ENCODE results near the gene ANKRD53.
A peak's percentile ranks its signal among the peaks of the same experiment; 100 is the strongest.
"Not testable (repeated sequence)": the region's sequence is repeated elsewhere in the genome, so short reads cannot be mapped to it uniquely, and the experiment has no call there.

ANKRD53 gene

DNA sequence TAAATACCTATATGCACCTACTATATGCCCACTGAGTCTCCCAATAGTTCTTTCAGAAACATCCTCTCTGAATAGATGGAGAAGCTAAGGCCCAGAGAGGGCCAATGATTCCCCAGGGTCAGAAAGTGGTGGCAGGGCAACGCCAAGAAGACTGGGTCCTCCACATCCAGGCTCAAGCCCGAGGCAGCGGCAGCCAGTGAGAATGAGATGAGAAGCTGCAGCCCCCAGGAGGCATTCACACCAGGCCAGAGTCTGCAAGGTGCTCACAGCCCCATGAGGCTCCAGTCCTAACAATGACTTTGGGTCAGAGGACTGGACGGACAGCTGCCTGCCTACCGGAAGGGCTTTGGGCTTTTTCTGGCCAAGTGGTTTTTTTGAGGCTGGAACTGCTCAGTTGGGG lies 12.7 kb downstream of the ANKRD53 start:
- TF ChIP-seq, protein P1, sequence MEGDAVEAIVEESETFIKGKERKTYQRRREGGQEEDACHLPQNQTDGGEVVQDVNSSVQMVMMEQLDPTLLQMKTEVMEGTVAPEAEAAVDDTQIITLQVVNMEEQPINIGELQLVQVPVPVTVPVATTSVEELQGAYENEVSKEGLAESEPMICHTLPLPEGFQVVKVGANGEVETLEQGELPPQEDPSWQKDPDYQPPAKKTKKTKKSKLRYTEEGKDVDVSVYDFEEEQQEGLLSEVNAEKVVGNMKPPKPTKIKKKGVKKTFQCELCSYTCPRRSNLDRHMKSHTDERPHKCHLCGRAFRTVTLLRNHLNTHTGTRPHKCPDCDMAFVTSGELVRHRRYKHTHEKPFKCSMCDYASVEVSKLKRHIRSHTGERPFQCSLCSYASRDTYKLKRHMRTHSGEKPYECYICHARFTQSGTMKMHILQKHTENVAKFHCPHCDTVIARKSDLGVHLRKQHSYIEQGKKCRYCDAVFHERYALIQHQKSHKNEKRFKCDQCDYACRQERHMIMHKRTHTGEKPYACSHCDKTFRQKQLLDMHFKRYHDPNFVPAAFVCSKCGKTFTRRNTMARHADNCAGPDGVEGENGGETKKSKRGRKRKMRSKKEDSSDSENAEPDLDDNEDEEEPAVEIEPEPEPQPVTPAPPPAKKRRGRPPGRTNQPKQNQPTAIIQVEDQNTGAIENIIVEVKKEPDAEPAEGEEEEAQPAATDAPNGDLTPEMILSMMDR (conservative IDR thresholded peaks at IDR 0.05; ENCODE audit: low read depth, low read length) = no peak
- no peak for DNase-seq (ENCODE audit: low read depth)

DNA sequence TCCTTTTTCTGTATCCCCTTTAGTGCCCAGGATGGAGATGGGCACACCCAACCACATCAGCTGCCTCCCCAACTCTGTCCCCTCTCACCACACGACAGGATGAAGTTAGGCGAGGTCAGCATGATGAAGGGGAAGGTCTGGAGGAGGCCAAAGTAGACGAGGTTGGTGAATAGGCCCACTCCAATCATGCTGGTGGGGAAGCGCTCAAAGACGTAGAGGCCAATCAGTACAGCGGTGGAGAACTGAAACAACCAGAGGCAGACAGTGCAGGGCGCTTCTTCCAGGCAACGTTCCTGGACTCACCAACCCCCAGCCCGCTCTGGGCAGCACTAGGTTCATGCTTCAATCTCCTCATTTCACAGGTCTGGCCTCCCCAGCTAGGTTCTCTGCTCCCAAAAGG lies 13.3 kb downstream of the ANKRD53 start:
- TF ChIP-seq, protein P1 (conservative IDR thresholded peaks at IDR 0.05; ENCODE audit: low read depth, low read length) = no peak
- no peak for DNase-seq (ENCODE audit: low read depth)
- no peak overlapping the region for H3K4me3 ChIP-seq (ENCODE audit: low read length)

More for the DNA sequence above, 12.7 kb downstream of the ANKRD53 start:
- H3K4me3 ChIP-seq (ENCODE audit: low read length) = no peak overlapping the region

DNA sequence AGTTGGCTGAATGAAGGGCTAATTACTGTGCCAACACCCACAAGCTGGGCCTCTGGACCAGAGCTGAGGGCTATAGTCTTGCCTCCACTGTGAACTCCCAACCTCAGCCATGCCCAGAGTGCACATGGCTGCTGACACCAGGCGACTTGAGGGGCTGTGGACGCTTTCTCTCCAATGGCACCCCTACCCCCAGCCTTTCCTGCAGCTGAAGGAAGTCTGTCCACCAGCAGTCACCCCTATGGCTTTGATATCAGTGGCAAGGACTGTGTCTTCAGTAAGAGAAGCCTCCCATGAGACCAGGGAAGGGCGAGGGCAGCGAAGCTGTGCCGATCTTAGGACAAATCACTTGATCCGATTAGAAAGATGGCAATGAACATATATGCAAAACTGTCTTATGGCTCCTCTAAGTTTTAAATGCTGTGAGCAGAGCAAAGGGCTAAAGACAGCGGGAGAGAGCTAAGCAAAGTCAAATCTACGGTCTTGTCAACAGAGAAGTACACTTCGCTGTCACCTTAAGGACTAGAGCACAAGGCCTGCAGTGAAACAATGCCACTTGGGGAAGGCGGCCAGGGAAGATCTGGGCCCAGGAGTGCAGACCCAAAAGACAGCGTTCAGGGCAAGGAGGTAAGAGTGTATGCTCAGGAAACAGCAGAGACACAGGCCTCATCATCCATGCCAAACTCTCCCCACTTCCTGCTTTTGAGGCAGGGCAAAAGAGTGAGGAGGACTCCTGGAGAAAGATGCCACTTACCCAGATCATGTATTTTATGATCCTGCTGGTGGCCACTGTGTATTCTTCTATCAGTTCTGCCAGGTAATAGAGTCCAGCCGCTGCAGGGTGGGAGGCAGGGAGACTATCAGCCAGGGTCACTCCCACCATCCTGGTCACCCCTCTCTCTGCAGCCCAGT lies 14.8 kb downstream of the ANKRD53 start:
- DNase-seq (ENCODE audit: low read depth) = no peak
- TF ChIP-seq, protein P1 (conservative IDR thresholded peaks at IDR 0.05; ENCODE audit: low read depth, low read length) = no peak
- peak overlapping the region; percentile 83 for H3K4me3 ChIP-seq (ENCODE audit: low read length)

DNA sequence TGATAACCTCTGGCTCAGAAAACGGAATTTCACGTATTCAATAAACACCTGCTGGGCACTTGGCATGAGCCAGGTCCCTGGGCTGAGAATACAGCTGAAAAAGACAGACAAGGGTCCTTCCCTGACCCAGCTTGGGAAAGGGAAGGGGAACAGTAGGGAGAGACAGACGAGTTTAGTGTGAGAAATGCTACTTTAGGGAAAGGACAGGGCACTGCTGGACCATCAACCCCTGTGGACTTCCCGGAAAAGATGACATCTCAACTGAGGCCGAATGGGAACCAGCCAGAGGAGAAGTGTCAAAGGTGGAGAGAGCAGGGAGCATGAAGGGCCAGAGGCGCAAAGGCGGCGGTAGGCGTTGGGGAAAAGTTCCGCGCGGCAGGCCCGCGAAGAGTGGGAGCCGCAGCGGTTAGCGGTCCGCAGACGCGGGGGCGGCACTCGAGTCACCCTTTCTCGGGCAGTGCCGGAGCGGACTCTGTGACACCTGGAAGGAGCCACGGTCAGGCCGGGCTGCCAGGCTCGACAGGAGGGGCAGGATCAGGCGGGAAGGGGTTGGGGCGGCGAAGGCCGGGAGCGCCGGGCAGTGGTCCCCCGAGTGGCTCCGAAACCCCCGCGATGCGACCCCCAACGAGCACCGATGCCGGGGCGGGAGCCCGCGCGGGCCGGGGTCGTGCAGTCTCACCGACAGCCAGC lies 15.7 kb downstream of the ANKRD53 start:
- peak overlapping the region; percentile 83 for H3K4me3 ChIP-seq (ENCODE audit: low read length)
- TF ChIP-seq, protein P1 (conservative IDR thresholded peaks at IDR 0.05; ENCODE audit: low read depth, low read length) = no peak
- DNase-seq (ENCODE audit: low read depth) = no peak

DNA sequence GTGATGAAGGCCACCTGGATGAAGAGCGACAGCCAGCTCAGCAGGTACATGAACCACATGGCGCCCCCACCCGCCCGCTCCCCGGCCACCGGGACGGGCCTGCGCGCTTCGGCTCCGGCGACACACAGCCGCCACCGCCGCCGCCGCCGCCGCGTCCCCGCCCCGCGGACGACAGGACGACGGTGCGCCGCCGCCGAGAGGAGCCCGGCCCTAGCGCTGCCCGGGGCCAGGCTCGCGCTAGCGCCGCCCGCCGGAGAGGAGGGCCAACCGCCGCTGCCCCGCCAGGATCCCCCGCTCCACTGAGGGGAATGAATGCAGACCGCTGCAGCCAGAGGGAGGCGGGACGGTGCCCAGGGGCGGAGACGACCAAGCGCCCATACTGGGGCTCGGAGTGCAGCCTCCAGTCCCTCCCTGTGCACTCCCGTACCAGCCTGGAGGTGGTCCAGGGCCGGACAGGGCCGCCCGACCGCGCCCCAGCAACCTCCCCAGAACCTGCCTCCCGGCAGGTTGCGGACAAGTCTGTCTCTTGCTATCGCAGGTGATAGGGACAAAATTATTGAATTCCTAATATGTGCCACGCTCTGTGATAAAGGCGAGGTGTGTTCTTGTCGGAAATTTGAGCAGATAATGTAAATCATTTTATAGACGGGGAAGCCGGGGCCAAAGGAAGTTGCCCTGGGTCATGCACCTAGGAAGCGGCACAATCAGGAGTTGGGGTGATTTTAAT lies 16.4 kb downstream of the ANKRD53 start, which contains the start of gene TEX261:
TSS of gene TEX261 (minus strand) at position 175 of the 727 bp plus-strand sequence. CDS start at position 59, 116 bp downstream.
- peak; percentile 58 for DNase-seq (ENCODE audit: low read depth)
- TF ChIP-seq, protein P1 (conservative IDR thresholded peaks at IDR 0.05; ENCODE audit: low read depth, low read length) = peak; percentile 65
- peak within 1 kb of the TSS; percentile 83 for H3K4me3 ChIP-seq (ENCODE audit: low read length)

DNA sequence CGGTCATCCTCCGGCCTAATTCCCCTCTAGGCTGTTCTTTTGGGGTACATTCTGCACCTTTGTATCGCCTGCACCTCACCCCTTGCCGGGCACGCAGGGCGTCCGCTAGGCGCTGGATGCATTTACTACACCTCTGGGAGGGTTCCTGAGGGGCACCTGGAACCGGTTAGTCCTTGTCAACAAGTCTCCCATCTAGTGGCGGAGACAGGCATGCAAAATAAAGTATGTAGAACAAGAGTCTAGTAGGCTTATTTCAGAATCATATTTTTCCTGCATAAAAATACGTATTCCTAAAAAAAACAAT lies 16.9 kb downstream of the ANKRD53 start:
- peak overlapping the region; percentile 72 for H3K4me3 ChIP-seq (ENCODE audit: low read length)
- DNase-seq (ENCODE audit: low read depth) = no peak
- TF ChIP-seq, protein P1 (conservative IDR thresholded peaks at IDR 0.05; ENCODE audit: low read depth, low read length) = peak; percentile 60

DNA sequence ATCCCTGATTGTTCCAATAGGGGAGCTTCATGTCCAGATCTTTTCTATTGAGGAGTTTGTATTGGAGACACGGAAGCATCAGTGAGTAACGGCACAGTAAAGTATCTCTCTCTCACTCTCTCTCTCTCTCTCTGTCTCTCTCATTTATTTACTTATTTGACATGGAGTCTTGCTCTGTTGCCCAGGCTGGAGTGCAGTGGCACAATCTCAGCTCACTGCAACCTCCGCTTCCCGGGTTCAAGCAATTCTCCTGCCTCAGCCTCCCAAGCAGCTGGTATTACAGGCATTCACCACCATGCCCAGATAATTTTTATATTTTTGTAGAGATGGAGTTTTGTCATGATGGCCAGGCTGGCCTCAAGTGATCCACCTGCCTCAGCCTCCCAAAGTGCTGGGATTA lies 20.5 kb downstream of the ANKRD53 start:
- H3K4me3 ChIP-seq (ENCODE audit: low read length); DNase-seq (ENCODE audit: low read depth): not testable (repeated sequence)

Data from retinal pigment epithelial cell (primary cell).